Mucosa of stomach (tissue), 1 donor: ENCODE measurements around the gene GGT6.

Experiments
- H3K27me3 ChIP-seq: one replicate; pipeline ENCODE4 v1.7.0; 2013; ENCODE audit warnings: mild to moderate bottlenecking, low read length; ENCODE audit not compliant: control insufficient read depth, insufficient read depth
- H3K36me3 ChIP-seq: one replicate; pipeline ENCODE4 v1.7.0; 2013; ENCODE audit warnings: low read length; ENCODE audit not compliant: control insufficient read depth, insufficient read depth
- H3K4me1 ChIP-seq: one replicate; pipeline ENCODE4 v1.7.0; 2013; ENCODE audit warnings: mild to moderate bottlenecking, low read length; ENCODE audit not compliant: control insufficient read depth, insufficient read depth
- H3K4me3 ChIP-seq: one replicate; pipeline ENCODE4 v1.7.0; 2013; ENCODE audit warnings: low read length
- H3K9ac ChIP-seq: one replicate; pipeline ENCODE4 v1.7.0; 2013; ENCODE audit warnings: mild to moderate bottlenecking, low read length, moderate library complexity
- H3K9me3 ChIP-seq: one replicate; pipeline ENCODE4 v1.7.0; 2013; ENCODE audit warnings: mild to moderate bottlenecking, low read length, moderate library complexity; ENCODE audit not compliant: control insufficient read depth
- donor health status: Pancreatic carcinoma.

The GGT6 gene

GRCh38 chr17:4537451-4538235 is 22.7 kb downstream of the GGT6 start:
- Histone ChIP-seq H3K9me3 (no peaks in the 10 kb centered on the region), H3K9ac (no peak overlapping the region), H3K36me3 (peaks cover 7% of the 10 kb centered on the region), H3K4me1 (peaks cover 61% of the 10 kb centered on the region), H3K27me3 (no peaks in the 10 kb centered on the region), H3K4me3 (no peak overlapping the region)

- H3K9ac ChIP-seq = no peak overlapping the region
- peaks cover 54% of the 10 kb centered on the region for H3K4me1 ChIP-seq
- no peaks in the 10 kb centered on the region for H3K9me3 ChIP-seq
- H3K27me3 ChIP-seq = no peaks in the 10 kb centered on the region
- H3K4me3 ChIP-seq = no peak overlapping the region
- H3K36me3 ChIP-seq = peaks cover 7% of the 10 kb centered on the region
These were observed 23.5 kb downstream of the GGT6 start for GRCh38 chr17:4536742-4537411.

GRCh38 chr17:4536259-4536741 is 24.1 kb downstream of the GGT6 start:
- peaks cover 48% of the 10 kb centered on the region for H3K4me1 ChIP-seq
- no peaks in the 10 kb centered on the region for H3K27me3 ChIP-seq
- H3K36me3 ChIP-seq = peaks cover 7% of the 10 kb centered on the region
- H3K9ac ChIP-seq = no peak overlapping the region
- H3K9me3 ChIP-seq = no peaks in the 10 kb centered on the region
- no peak overlapping the region for H3K4me3 ChIP-seq

- Histone ChIP-seq H3K9me3 (no peaks in the 10 kb centered on the region), H3K27me3 (no peaks in the 10 kb centered on the region), H3K36me3 (peaks cover 7% of the 10 kb centered on the region), H3K4me1 (peaks cover 42% of the 10 kb centered on the region), H3K9ac (no peak overlapping the region), H3K4me3 (no peak overlapping the region)
These were observed 24.6 kb downstream of the GGT6 start for GRCh38 chr17:4535667-4536258.

- Histone ChIP-seq H3K4me3 (no peak overlapping the region), H3K9me3 (no peaks in the 10 kb centered on the region), H3K9ac (no peak overlapping the region), H3K27me3 (no peaks in the 10 kb centered on the region), H3K4me1 (peaks cover 36% of the 10 kb centered on the region), H3K36me3 (peaks cover 7% of the 10 kb centered on the region)
These were observed 25.3 kb downstream of the GGT6 start for GRCh38 chr17:4534928-4535666.

- no peak overlapping the region for H3K4me3 ChIP-seq
These were observed 25.9 kb downstream of the GGT6 start for GRCh38 chr17:4534515-4534914.

GRCh38 chr17:4533523-4534504 is 26.6 kb downstream of the GGT6 start:
- Histone ChIP-seq H3K9me3 (no peaks in the 10 kb centered on the region), H3K36me3 (no peaks in the 10 kb centered on the region), H3K4me1 (peaks cover 35% of the 10 kb centered on the region), H3K4me3 (no peak overlapping the region), H3K27me3 (no peaks in the 10 kb centered on the region), H3K9ac (peak overlapping the region; percentile 15)

More at GRCh38 chr17:4534515-4534914, 25.9 kb downstream of the GGT6 start:
- peaks cover 3% of the 10 kb centered on the region for H3K36me3 ChIP-seq
- peaks cover 35% of the 10 kb centered on the region for H3K4me1 ChIP-seq
- H3K9me3 ChIP-seq = no peaks in the 10 kb centered on the region
- H3K9ac ChIP-seq = peak overlapping the region; percentile 15
- no peaks in the 10 kb centered on the region for H3K27me3 ChIP-seq

- H3K9ac ChIP-seq = no peak overlapping the region
- H3K4me1 ChIP-seq = peaks cover 35% of the 10 kb centered on the region
- H3K36me3 ChIP-seq = no peaks in the 10 kb centered on the region
These were observed 27.4 kb downstream of the GGT6 start for GRCh38 chr17:4532860-4533522.

GRCh38 chr17:4531988-4532736 is 28.2 kb downstream of the GGT6 start:
- Histone ChIP-seq H3K4me1 (peaks cover 33% of the 10 kb centered on the region), H3K4me3 (no peak overlapping the region), H3K27me3 (no peaks in the 10 kb centered on the region), H3K9me3 (no peaks in the 10 kb centered on the region), H3K9ac (no peak overlapping the region), H3K36me3 (no peaks in the 10 kb centered on the region)

More at GRCh38 chr17:4532860-4533522, 27.4 kb downstream of the GGT6 start:
- Histone ChIP-seq H3K27me3 (no peaks in the 10 kb centered on the region), H3K4me3 (no peak overlapping the region), H3K9me3 (no peaks in the 10 kb centered on the region)
